GM18517 (cell line): Measurements from ENCODE around the gene FRMD4A.

ENCODE experiments used
- ATAC-seq: cut with Tn5 transposase; IDR thresholded peaks from one replicate; pipeline ENCODE4 v1.9.1; 2021; ENCODE audit warnings: mild to moderate bottlenecking, moderate library complexity; ENCODE audit not compliant: unreplicated experiment

The FRMD4A gene

GRCh38 chr10:14296065-14296709, 34.5 kb downstream of the FRMD4A start:
- no peak for ATAC-seq

DNA sequence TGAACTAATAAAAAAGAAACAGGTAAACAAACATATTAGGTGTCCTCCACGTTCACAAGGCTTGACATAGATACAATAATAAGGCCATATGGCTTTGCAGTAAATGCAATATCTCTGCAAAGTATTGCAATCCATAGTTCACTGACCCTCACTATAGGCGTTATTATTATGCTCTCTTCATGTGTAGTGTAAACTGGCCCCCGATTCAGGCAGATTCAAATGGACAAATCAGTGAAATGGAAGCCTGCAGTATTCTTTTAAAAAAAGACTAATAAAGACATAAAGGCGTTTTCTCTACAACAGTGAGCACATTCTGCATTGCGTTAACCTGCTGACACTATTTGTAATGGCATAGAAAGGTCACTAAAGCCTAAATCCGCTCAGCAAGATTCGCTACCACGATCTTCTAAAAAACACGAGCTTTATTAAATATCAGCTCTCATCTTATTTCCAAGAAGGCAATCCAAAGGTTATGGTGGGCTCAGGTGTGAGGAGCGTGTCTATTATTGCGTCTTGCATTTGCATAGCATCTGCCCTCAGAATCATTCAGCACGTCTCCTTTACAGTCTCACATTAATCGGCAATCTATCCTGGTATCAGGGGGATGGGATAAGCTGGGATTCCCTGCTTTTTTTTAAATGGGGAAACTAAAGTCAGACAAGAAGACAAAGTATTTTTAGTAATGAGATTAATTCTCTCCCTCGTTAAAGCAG, 36.2 kb downstream of the FRMD4A start:
- ATAC-seq = no peak

DNA sequence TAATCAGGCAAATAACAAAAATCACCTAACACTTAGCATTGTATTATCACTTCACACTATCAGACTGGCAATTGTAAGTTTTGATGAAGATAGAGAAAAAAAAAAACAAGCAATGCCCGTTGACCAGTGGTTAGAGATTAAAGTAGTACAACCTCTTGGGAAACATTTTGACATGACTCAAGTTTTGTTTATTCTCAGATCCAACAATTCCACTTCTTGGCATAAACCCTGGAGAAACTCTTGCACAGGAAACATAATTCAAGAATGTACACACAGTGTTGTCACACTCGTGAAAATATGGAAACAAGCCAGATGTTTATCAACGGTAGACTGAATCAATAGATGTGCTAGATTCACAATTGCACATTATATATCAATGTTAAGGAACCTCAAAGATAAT, 37.2 kb downstream of the FRMD4A start:
- no peak for ATAC-seq

- ATAC-seq = no peak
These were observed 39.4 kb downstream of the FRMD4A start for GRCh38 chr10:14291296-14291695.

DNA sequence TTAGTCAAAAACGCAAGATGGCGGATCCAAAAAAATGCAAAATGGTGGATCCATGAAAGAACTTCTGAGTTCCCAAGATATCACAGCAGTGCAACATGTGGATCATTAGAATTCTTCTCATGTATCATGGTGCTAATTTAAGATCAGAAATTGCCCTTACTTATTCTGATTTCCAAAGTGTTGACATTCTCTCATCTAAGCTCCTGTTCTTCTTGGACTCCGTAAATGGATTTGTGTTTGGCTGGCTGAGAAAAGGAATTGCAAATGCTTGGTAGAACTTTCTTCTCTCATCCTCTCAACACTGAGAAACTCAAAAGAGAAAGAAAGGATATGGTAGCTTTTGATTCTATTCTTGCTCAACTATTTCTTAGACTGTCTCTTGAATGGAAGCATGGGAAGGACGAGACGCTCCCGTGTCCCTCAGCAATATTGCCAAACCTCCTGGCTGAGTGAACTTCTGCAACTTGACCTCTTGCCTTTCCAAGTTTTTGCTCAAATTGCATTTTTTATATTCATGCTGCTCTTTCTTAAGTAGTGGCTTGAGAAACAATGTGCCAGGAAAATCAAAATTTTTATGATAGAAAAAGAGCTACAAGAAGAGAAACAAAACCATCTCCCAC, 44.7 kb downstream of the FRMD4A start:
- ATAC-seq = no peak

- ATAC-seq = no peak
These were observed 48.4 kb downstream of the FRMD4A start for GRCh38 chr10:14282276-14282675.

DNA sequence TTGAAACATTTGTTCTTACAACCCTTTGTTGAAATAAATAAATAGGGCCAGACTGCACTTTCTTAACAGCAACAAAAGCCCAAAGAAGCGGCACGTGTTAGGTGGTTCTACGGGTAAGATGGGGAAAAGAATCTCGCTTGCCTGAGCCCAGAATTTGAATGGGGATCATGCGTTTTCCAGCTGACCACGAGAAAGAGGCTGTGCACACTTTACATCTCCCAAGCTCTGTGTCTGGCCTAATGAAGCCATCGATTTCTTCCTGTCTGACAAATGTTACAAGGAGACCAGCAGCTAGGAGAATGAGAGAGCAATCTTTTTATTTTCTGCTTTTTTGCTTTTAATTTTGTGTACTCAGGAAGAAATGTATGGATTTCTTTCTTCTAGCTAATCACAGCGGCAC, 52.2 kb downstream of the FRMD4A start:
- ATAC-seq = no peak

DNA sequence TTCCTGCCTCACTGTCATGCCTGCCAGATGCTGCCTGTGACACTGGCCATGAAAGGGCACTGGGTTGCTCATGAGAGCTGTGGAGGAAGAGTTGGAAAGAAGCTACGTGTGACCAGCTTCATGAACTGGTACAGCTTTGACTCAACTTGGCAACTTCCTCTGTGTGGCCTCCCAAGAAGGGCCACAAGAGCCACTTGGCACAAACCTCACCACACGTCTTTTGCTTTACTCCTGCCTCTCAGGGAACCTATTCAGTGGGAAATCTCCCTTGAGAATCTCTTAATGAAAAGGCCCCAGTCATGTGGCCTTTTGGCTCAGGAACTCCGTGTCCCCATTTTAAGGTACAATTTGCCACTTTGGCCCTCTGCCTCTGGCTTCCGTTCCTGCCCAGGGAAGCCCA, 54.5 kb downstream of the FRMD4A start:
- ATAC-seq = no peak

DNA sequence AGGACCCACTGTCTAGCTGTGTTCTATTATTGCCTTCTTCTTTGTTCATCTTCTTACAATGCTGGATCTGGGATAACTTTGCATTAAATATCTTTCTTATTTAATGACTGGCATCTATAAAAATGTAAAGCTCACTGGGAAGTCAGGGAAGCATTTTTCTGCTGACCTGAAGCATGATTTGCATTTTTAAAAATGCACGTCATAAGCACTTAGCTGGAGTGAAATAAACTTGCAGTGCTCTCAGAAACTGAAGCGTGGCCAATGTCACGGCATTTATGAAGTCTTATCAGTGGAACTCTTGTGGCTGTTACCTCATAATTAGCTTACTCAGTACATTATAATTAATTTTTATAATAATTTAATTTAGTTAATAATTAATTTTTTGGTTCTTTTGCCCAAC, 59.1 kb downstream of the FRMD4A start:
- ATAC-seq = no peak

GRCh38 chr10:14270370-14270769, 60.4 kb downstream of the FRMD4A start:
- no peak for ATAC-seq

DNA sequence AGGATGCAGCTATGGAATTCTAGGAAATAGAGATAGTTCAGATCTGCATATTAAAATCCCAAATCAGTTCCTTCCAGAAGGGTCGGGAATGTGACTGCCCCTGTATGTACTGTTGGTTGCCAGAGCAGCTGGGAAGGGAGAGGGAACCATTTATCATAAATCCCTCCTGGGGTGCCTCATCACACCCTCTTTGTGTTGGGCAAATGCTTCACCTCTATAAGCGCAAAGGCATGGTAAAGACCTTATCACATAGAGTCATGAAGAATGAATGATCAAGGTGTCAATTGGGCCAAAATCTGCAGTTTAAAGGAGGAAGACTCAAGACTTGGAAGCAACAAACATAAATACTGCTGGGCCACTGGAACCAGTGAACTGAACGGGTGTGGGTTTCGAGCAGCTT, 65.0 kb downstream of the FRMD4A start:
- no peak for ATAC-seq

- ATAC-seq = no peak
These were observed 67.8 kb downstream of the FRMD4A start for GRCh38 chr10:14262836-14263425.

GRCh38 chr10:14261336-14261735, 69.4 kb downstream of the FRMD4A start:
- ATAC-seq = no peak

GRCh38 chr10:14259696-14260566, 70.8 kb downstream of the FRMD4A start:
- no peak for ATAC-seq

GRCh38 chr10:14254368-14254767, 76.4 kb downstream of the FRMD4A start:
- ATAC-seq = no peak

DNA sequence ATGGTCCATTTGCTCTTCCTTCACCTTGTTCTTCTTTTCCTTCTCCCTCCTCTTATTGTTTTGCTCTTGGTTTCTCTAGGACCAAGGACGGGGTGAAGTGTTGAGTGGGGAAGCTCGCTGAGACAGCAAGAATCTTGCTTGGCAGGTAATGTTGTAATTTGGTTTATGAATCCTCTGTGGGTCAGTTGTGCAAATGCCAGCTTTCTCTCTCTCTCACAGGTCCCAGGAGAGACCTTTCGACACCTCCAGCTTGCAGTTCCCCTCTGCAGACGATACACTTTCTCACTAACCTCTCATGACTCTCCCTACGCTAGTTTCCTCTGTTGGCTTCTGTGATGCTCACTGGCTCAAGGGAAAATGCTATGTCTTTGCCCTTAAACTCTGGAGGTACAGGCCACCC, 77.0 kb downstream of the FRMD4A start:
- no peak for ATAC-seq

DNA sequence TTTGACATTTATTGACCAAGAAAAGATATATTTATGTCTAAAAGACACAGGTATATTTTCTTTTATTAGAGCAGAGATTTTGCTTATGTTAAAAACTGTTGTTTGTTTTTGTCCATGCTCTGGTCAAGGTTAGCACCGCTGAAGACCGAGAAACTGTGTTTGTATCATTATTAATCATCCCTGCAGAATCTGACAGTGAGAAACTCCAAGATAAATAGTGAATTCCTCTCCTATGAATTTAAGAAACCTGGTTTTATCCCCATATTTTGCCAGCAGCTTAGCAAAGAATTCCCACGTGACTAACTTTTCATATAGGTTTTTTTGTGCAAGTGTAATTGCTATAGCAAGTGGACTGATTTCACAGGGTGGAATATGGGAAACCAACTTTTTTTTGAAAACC, 77.6 kb downstream of the FRMD4A start:
- no peak for ATAC-seq

GRCh38 chr10:14250496-14251076, 80.1 kb downstream of the FRMD4A start:
- ATAC-seq = no peak

DNA sequence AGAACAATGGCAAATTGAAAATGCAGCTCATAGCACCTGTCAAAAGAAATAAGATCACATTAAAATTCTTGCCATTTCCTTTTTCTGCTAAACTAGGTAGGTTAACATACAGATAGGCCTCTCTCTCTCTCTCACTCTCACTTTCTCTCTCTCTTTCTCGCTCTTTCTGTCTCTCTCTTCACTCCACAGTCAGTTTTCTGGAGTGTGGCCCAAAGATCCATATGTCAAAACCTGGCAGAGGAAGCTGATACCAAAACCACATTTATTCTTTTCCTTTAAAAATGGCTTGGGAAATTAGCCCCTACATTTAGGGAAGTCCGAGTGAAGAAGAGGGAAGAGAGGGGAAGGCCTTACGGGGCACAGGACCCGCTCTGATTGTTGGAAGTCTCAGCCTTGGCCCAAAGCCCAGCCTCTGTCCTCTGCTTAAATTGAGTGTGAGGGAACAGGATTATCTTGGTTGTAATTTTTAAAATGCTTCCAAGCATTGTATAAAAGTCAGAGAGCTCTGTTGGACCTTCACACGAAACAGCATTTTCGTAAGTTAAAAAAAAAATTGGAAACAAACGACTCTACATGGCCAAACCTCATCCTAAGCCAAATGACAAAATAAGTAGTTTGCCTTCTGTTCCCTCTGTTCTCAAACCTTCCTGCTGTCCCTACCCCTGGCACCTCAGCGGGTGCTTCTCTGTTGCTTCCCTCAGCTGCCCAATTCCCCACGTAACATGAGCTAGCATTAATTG, 83.2 kb downstream of the FRMD4A start:
- no peak for ATAC-seq

DNA sequence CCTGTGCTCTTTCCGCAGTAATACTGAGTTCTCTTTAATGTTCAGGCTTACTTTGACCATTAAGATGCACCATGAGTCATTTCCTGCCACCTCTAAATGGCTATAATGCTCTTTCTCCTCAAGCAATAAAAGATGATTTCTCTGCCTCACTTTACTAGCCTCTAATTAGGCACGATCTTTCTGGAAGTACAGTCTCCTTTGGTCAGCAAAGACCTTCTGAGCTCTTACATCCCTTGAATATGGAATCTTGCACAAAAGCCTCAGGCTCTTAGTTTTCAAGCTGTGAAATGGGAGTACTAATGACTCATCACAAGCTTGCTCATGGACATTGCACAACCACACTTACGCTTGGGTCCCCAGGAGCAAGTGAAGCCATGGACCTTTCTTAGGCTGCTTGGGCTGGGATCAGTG, 85.9 kb downstream of the FRMD4A start:
- ATAC-seq = no peak
